Amniotic stem cell (primary cell): ENCODE measurements around the gene MAGI1.
"Not testable (repeated sequence)": the region's sequence is repeated elsewhere in the genome, so short reads cannot be mapped to it uniquely, and the experiment has no call there.

Experiments
- DNase-seq: peaks from one replicate; lab custom pipeline; 2025; lab: John Stamatoyannopoulos, UW

MAGI1 gene

GRCh38 chr3:65902304-65902793 lies 136.4 kb downstream of the MAGI1 start:
- DNase-seq = no peak

GRCh38 chr3:65901226-65901625 lies 137.5 kb downstream of the MAGI1 start:
- DNase-seq = no peak

GRCh38 chr3:65899226-65899625 lies 139.5 kb downstream of the MAGI1 start:
- DNase-seq = no peak

GRCh38 chr3:65897766-65898165 lies 141.0 kb downstream of the MAGI1 start:
- DNase-seq = no peak

- no peak for DNase-seq
These were observed 142.4 kb downstream of the MAGI1 start for GRCh38 chr3:65896321-65896720.

DNA sequence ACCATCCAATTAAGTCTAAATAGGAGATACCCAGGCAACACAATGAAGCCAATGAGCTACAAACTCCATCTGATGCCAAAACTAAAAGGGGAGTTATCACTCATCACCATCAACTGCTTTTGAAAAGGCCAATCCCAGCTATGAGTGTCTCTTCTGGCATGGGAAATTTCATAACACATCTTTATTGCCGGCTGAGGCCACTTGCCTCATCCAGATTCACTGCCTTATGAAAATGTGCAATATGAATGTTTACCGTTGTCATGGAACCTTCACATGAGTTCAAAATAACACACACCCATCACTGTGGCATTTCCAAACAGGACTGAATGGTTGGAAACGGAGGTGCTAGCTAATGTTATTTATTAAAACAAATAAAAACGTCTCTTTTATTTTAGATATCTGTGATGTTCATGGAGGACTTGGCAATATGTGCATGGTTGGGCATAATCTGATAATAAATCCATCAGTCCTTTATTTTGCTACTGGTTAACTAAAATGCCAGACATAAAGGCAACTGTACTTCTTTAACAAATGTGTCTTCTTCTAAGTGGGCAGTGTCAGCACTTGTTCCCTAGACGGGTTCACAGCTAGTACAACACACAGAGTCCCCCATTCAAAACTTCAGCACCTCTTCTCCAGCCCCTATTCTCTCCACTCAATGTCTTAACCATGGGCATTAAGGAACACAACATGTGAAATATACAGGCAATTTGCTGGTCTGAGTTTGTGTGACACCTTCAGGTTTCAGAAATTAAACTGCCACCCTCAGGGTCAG lies 143.9 kb downstream of the MAGI1 start:
- DNase-seq = no peak

DNA sequence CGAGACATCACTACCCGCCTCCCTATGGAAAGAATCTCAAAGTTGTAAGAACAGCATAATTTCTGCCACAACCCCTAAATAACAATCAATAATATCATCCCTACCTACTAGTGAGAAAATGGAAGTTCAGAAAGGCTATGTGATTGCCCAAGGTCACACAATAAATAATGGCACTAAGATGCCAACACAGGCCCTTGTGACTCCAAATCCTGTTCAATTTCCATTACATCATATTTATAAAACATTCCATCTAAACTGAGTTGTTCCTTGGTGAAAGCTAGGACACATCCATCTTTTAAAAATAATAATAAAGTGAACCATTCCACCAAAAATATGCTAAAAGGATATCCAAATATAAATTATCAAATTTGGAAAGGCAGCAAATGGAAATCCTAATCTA lies 144.6 kb downstream of the MAGI1 start:
- no peak for DNase-seq

GRCh38 chr3:65893631-65894030 lies 145.1 kb downstream of the MAGI1 start:
- DNase-seq = no peak

DNA sequence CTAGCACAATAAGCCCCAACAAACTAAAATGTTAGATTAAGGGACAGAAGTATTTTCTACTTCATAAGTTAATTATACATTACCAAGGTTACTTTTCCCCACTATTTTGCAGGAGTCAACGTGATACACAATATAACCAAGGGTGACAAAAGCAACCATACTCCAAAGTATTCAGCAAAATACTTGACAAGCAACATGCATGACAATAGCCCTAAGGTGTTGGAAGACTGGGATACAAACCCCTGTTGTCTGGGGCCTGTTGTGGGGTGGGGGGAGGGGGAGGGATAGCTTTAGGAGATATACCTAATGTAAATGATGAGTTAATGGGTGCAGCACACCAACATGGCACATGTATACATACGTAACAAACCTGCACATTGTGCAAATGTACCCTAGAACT lies 147.2 kb downstream of the MAGI1 start:
- not testable (repeated sequence) for DNase-seq

DNA sequence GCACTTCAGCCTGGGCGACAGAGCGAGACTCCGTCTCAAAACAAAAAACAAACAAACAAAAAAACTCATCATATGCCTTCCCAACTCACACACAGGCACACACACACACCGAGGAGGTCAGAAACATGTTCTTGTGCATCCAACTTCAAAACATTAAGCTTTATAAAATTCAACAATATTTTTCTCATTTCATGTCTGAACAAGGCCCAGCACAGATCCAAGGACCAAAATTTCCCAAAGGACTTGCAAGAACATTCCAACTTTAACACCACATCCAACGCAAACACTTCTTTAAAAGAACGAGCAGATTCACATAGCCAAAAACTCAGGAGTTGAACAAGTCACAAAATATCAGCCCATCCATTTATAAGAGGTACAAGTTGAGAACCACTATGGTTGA lies 148.4 kb downstream of the MAGI1 start:
- no peak for DNase-seq

GRCh38 chr3:65889707-65890099 lies 149.0 kb downstream of the MAGI1 start:
- DNase-seq = no peak

DNA sequence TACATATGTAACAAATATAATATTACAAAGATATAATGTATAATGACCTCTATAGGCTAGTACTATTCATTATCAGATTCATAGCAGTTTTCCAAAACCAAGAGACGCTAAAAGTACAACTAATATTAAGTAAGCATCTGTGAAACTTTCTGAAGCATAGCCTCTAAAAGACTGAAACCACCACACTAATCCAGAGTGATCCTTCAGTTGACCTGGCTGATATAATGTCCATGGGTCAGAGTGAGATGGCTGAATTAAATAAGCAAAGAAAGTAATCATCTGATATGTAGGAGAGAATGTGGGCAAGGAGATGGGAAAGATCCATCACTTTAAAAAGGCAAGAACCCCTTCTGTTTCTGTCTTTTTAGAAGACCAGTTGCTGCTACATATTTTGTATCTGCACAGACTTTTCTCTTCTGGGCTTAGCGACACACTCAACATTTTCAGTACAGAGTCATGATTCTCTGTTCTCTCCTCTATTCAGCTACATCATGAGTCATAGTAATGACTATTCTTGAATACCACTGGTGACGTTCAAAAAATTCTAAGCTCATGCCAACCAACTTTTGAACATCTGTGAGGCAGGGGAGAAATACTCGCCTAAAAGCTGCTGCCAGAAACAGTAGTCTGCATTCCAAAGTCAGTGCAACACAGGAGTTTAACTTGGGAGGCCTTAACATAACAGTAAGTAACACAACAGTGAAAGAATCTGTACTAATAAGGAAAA lies 149.6 kb downstream of the MAGI1 start:
- peak; percentile 67 for DNase-seq

DNA sequence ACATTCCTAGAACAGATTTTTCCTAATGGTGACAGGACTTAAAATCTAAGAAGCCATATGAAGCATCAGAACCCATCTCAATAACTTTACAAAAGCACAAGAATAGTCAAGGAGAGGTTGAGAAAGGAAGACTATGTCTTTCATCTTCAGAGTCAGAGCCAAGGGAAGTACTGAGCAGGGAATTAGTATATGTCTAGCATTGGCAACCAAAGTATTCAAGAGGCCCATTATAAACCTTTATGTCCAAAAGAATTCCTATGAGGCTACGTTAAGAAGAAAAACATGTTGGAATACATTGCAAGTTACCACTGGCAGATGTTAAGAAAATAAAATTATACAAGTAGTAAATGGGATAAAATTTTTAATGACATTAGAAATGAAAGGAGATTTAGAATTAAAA lies 150.5 kb downstream of the MAGI1 start:
- DNase-seq = no peak

DNA sequence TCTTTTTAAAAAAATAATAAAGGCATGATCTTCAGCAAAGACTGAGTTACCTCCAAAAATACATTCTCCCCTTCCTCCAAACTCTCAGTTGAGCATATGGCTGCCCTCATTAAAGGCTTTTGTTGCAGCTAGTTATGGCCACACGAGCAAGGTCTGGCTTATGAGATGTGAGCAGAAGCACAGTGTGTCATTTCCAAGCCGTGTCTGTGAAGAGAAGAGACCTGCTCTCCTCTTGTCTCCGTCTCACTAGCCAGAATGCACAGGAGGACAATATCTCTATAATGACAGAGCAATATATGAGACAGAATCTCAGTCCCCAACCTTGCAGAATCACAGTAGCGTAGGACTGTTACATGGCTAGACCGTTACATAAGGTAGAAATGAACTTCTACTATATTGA lies 152.3 kb downstream of the MAGI1 start:
- DNase-seq = no peak

DNA sequence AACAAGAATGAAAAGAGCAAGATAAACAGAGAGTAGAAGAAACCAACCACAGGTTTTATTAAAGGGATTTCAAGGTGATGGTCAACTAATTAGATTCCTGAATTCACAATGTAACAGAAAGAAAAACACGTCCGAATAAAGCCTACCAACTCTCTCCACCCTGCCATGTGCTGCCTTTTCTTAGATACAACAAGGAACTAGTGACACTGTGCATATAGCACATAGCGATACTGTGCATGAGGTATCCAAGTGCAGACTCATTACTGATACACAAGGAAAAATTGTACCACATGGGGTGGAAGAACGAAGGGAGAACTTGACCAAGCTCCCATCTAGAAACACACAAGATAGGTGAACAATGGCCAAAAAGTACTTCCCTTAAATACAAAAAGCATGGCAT lies 154.6 kb downstream of the MAGI1 start:
- no peak for DNase-seq

DNA sequence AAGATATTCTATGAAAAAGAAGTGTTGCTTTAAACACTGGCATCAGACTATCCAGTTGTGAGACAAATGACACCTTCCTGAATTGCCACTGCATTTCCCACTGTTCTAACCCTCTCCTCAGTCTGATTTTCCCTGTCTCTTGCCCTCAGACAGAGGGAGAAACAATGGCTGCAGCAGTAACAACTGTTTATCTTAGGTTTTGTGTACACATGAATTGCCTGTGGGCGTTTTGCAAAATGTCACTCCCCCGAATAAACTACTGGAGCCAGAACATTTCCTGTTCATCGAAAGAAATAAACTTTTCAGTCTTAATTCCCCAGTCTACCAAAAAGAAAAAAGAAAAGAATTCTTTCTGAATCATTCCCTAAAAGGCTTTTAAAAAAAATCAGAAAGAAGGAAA lies 155.1 kb downstream of the MAGI1 start:
- DNase-seq = no peak

- DNase-seq = no peak
These were observed 158.4 kb downstream of the MAGI1 start for GRCh38 chr3:65880350-65880749.

GRCh38 chr3:65879372-65879771 lies 159.3 kb downstream of the MAGI1 start:
- DNase-seq = no peak

GRCh38 chr3:65878831-65879230 lies 159.9 kb downstream of the MAGI1 start:
- no peak for DNase-seq

- DNase-seq = no peak
These were observed 161.6 kb downstream of the MAGI1 start for GRCh38 chr3:65877160-65877559.

DNA sequence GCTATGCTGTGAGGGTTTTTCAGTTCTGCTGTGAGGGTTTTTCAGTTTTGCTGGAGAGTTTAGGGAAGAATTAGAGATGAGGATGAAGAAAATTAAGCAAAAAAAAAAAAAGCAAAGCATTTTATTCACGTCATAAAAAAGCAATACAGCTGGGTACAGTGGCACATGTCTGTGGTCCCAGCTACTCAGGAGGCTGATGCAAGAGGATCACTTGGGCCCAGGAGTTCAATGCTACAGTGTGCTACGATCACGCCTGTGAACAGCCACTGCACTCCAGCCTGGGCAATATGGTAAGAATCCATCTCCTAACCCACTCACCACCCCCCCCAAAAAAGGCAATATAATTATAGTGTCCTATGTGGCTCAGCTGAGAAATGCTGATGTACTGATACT lies 162.7 kb downstream of the MAGI1 start:
- DNase-seq = no peak

DNA sequence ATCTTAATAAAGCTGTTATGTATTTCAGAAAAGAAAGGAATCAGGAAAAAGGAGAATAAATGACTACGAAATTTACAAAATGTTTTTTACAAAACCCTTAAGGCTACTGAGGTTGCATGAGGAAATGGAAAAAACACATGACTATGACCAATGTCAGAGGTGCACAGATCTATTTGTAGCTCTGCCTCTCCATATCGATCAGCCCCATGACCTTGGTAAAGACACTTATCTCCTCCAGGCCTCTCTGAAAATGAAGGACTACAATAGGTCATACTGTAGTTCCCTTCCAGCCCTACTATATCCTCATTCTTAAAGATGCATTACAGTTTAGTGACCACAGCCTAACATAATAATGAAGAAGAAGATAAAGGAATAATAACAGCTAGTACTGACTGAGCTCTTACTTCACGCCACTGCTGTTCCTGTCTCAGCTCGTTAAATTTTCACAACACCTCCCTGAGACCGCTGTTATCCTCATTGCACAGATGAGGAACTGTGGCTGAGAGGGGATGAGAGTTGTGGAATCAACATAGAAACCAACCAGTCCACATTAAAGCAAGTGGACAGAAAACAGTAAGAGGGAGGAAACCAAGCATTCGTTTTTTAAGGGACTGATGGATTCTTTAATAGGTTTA lies 163.2 kb downstream of the MAGI1 start:
- no peak for DNase-seq

GRCh38 chr3:65873869-65874268 lies 164.8 kb downstream of the MAGI1 start:
- no peak for DNase-seq
